ENCODE data around the gene FXYD2.

The FXYD2 gene

GRCh38 chr11:117857734-117858414 lies 33.3 kb upstream of the FXYD2 start:
- no peak for DNase-seq (ENCODE audit: low spot score)

- no peak for DNase-seq (ENCODE audit: low spot score)
Measured at GRCh38 chr11:117855912-117856651, 31.5 kb upstream of the FXYD2 start.

- no peak for DNase-seq (ENCODE audit: low spot score)
Measured at GRCh38 chr11:117855186-117855845, 30.8 kb upstream of the FXYD2 start.

GRCh38 chr11:117852309-117852708 lies 27.8 kb upstream of the FXYD2 start:
- DNase-seq (ENCODE audit: low spot score), result no peak

GRCh38 chr11:117851852-117852251 lies 27.3 kb upstream of the FXYD2 start:
- no peak for DNase-seq (ENCODE audit: low spot score)

GRCh38 chr11:117851106-117851505 lies 26.6 kb upstream of the FXYD2 start:
- no peak for DNase-seq (ENCODE audit: low spot score)

- no peak for DNase-seq (ENCODE audit: low spot score)
Measured at GRCh38 chr11:117849781-117850414, 25.4 kb upstream of the FXYD2 start.

GRCh38 chr11:117843666-117844484 lies 19.3 kb upstream of the FXYD2 start:
- DNase-seq (ENCODE audit: low spot score), result peak; percentile 61

GRCh38 chr11:117842131-117842941 lies 17.8 kb upstream of the FXYD2 start:
- DNase-seq (ENCODE audit: low spot score), result no peak

- no peak for DNase-seq (ENCODE audit: low spot score)
Measured at GRCh38 chr11:117841551-117842031, 17.0 kb upstream of the FXYD2 start.

GRCh38 chr11:117840881-117841550 lies 16.5 kb upstream of the FXYD2 start:
- DNase-seq (ENCODE audit: low spot score), result no peak

- DNase-seq (ENCODE audit: low spot score), result no peak
Measured at GRCh38 chr11:117839936-117840813, 15.6 kb upstream of the FXYD2 start.

GRCh38 chr11:117839380-117839881 lies 14.9 kb upstream of the FXYD2 start:
- no peak for DNase-seq (ENCODE audit: low spot score)

- DNase-seq (ENCODE audit: low spot score), result no peak
Measured at GRCh38 chr11:117838901-117839300, 14.4 kb upstream of the FXYD2 start.

- no peak for DNase-seq (ENCODE audit: low spot score)
Measured at GRCh38 chr11:117837791-117838190, 13.2 kb upstream of the FXYD2 start.

GRCh38 chr11:117837070-117837776 lies 12.7 kb upstream of the FXYD2 start:
- no peak for DNase-seq (ENCODE audit: low spot score)

- DNase-seq (ENCODE audit: low spot score), result no peak
Measured at GRCh38 chr11:117836077-117836960, 11.8 kb upstream of the FXYD2 start.

Measured in AG08395 (cell line).